Stimulated activated naive CD4-positive, alpha-beta T cell (primary cell): ENCODE results near the gene ZNF117.
"Not testable (repeated sequence)": the region's sequence is repeated elsewhere in the genome, so short reads cannot be mapped to it uniquely, and the experiment has no call there.

ENCODE experiments used
- DNase-seq, 6 experiments: peaks; one replicate each; lab custom pipeline; 2025; lab: John Stamatoyannopoulos, UW

Gene ZNF117

DNA sequence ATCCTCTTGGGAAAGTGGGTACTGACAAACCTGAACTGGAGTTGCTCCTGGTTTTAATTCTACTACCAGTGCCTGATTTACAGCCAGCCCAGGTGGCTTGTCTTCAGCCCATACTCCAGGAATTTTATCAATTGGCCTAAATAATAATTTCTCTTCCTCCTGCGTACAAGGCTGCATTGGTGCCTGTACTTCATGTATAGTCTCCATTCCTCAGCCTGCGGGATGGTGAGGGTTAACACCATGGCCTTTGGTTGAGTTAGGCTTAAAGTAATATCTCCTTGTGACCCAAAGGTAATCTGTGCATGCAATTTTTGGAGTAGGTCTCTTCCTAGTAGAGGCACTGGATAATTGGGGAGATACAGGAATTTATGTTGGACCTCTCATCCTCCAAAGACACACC is 5.5 kb upstream of the ZNF117 start:
- no peak for DNase-seq

DNA sequence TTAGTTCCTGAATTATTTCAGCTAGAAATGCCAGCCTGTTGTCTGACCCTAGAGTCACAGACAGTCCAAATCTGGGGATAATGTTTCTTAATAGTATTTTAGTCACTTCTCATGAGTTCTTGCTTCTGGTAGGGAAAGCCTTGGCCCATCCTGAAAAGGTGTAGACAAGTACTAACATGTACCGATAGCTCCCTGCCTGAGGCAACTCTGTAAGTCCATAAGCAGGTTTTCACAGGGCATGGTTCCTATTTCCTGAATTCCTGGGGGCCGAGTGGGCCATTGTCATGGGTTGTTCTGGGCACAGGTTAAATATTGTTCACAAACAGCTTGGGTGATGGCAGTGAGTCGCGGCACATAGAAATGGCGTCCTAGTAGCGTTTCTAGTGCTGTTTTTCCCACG is 3.1 kb upstream of the ZNF117 start:
- no peak for DNase-seq

DNA sequence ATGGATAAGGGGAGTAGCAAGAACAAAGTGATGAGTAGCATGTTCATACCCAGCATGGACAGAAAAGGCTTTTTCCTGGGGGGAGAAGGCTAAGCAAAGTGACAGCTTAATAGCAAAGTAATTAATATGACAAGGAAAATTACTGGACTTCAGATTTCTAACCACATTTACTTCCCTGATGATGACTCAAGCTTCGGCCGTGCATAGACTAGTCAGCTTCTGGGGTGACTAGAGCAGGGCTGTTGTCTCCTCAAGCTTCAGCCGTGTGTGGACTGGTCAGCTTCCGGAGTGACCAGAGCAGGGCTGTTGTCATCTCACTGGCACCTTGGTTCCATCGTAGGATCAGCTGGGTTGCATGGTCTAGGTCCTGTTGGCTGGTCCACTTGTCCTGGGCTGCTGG is 2.1 kb upstream of the ZNF117 start:
- no peak for DNase-seq

DNA sequence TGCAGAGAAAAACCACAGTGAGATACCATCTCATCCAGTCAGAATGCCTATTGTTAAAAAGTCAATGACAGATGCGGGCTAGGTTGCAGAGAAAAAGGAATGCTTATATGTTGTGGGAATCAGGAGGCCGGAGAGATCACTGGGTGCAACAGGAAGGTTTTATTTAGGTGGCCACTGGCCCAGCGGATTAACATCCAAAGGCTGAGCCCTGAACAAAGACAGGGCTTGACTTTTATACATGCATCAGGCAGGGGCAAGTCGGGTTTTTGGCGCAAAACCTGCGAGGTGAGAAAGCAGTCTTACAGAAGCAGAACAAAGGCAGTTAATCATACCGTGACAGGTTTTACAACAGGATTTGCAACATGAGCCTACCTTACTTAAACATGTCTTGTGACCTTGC is 620 bp downstream of the ZNF117 start:
- DNase-seq: no peak

DNA sequence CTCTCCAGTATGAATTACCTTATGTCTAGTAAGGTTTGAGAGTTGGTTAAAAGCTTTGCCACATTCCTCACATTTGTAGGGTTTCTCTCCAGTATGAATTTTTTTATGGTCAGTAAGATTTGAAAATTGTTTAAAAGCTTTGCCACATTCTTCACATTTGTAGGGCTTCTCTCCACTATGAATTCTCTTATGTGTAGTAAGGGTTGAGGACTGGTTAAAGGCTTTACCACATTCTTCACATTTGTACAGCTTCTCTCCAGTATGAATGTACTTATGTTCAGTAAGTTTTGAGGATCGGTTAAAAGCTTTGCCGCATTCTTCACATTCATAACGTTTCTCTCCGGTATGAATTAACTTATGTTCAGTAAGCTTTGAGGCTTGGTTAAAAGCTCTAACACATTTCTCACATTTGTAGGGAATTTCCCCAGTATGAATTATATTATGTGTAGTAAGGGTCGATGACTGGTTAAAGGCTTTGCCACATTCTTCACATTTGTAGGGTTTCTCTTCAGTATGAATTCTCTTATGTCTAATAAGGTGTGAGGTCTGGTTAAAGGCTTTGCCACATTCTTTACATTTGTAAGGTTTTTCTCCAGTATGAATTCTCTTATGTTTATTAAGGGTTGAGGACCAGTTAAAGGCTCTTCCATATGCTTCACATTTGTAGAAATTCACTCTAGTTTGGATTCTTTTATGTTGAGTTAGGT is 12.2 kb downstream of the ZNF117 start:
- no peak for DNase-seq

DNA sequence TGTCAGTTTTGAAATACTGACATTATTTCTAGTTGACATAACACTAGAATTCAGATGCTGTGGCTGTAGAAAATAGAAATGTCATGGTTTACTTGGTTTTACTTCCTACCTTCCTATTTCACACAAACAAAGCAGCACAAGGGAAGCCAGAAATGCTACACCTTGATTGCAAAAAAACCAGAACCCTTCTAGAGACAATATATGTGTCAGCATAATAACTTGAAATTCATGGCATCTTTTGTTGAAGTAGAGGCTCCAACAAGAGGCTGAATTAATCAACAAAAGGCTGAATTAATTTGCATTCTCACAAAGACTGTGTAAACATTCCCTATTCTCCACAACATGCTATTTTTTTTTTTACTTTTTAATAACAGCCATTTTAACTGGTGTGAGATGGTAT is 25.2 kb downstream of the ZNF117 start:
- no peak for DNase-seq

DNA sequence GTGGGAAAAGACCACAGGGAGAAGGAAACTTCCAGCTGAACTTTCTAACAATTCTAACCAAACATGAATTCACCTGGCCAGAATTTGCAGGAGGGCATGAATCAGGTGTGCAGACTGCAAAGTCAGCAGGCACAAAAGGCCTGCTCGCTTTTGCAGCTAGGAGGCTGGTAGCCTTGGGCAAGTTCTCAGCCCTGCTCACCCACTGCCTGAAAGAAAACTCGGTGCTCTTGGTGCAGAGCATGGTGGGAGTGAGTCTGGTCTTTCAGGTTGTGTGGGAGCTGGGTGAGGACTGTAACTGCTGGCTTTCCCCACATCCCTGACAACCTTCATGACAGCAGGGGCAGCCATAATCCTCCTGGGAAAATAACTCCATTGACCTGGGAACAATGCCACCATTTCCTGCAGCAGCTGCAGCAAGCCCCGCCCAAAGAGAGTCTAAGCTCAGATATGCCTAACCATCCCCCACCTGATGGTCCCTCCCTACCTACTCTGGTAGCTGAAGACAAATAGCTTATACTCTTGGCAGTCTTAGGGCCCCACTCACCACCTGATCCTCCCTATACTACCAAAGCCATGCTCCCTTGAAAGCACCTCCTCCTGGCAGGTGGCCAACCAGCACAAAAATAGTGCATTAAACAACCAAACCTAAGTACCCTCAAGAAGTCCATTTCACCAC is 31.6 kb downstream of the ZNF117 start:
- DNase-seq: no peak

DNA sequence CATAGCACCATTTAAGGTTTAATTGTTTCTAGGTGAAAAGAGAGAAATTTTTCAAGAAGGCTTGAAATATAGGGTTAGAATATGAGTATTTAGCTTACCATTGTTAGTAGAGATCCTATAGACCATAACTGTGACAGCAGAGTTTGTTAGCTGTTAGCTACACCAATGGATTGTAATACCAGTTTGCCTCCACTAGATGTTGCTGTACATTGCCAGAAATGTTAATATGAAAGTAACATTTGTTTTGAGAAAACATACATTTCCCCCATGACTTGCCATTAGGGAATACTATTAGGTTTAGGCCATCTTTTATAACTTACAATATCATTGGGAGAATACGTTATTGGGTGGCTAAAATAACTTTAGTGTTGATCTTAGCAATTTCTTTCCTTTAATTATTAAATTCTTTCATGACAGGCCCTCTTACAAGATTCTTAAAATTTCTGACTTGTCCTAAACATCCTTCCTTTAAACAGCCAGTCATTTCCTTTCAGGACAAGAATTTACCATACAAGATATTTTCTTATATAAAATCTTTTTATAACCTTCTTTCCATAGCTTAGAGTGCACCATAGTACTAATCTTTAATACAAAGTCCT is 39.5 kb downstream of the ZNF117 start:
- peak in 3 of 6 experiments; percentile 18 to 47 (median 31) for DNase-seq

DNA sequence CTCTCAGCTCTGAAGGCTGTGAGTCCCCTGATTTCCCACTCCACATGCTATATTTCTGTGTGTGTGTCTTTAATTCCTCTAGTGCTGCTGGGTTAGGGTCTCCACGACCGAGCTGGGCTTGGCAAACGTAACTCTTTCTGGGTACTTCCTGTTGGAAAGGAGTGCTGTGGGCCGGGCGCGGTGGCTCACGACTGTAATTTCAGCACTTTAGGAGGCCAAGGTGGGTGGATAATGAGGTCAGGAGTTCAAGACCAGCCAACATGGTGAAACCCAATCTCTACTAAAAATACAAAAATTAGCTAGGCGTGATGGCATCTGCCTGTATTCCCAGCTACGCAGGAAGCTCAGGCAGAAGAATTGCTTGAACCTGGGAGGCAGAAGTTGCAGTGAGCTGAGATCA is 40.2 kb downstream of the ZNF117 start:
- not testable (repeated sequence) for DNase-seq

DNA sequence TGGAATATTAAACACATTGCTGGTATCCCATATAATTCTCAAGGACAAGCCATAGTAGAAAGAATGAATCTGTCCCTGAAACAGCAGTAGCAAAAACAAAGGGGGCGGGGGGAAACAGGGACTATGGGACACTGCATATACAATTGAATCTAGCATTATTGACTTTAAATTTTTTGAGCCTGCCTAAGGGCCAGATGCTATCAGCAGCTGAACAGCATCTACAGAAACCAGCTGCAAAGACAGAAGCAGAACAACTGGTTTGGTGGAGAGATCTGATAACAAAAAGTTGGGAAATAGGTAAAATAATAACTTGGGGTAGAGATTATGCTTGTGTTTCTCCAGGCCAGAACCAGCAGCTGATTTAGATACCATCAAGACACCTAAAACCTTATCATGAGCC is 42.1 kb downstream of the ZNF117 start:
- DNase-seq: not testable (repeated sequence)

DNA sequence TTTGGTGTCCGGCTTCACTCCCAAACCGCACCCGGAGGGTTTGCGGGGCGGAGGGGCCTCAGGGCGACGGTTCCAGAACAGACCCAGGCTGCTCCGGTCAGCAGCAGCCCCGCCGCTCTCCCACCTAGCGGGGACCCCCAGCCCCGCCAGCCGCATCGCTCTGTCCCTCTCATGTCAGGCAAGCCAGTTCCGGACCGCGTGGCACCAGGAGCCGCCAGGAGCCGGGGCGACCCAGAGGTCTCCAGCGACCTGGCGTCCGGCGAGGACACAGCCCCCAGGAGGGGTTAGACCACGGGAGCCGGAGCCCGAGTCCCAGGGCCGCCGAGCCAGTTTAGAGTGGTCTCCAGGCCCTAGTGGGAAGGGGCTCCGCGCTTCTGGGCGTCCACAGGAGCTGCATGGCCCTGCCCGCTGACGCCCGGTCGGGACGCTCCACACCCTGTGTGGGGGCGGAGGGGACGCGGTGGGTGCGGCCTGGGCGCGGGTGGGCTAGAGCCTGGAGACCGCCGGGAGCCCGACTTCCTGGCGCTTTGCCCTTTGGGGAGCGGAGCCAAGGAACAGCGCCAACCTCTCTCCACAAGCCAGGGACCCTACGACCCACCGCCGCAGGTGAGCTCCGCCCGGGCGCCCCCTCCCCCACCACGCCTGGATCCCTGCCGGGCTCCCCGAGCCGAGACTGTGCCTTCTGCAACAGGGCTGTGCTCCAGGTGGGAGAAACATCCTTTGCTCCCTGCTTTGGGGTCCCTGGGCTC is 43.4 kb downstream of the ZNF117 start:
- DNase-seq: no peak

DNA sequence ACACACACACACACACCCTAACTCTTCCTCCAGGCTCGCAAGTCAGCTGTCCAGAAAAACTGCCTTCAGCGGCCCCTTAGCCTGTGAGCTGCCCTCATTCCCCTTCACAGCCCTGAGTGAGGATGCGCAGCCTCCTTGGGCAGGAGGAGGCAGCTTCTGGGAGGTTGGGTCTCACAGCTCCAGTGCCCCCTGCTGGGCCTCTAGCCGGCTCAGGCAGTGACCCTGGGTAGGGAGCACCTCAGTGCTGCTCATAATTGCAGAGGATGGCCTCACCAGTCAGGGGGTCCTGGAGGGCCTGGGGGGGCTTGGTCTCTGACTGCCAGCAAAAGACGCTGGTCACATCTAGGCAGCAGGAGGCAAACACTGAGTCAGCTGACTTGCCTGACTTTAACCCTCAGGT is 44.1 kb downstream of the ZNF117 start:
- DNase-seq: peak in 1 of 6 experiments; percentile 3

DNA sequence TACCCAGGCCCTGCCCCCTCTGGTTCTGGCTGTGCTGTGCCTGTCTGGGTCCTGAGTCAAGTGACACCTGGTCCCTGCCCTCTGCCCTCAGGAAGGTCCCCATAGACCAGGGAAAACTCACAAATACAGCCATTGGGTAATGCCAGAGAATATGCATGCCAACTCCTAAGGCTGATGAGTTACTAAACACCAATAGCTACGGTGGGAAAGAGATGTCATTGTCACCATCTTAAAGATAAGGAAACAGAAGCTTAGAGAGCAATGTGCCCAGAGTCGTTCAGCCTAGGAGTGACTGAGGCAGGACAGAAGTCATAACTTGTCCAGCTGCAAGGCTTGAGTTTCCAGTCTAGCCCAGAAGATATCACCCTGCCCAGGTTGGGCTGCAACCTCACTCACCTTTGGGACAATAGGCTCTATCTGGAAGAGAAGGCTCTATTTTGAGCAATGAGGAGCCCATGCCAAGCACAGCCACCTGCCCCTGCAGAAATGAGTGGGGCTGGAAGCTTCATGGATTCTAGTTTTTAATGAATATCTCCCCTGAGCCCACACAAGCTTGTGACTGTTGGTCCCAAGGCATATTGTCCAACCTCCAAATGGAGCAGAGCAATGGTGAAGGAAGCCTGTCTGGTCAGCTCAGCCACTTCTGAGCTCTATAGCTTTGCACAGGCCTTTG is 45.2 kb downstream of the ZNF117 start:
- no peak for DNase-seq

DNA sequence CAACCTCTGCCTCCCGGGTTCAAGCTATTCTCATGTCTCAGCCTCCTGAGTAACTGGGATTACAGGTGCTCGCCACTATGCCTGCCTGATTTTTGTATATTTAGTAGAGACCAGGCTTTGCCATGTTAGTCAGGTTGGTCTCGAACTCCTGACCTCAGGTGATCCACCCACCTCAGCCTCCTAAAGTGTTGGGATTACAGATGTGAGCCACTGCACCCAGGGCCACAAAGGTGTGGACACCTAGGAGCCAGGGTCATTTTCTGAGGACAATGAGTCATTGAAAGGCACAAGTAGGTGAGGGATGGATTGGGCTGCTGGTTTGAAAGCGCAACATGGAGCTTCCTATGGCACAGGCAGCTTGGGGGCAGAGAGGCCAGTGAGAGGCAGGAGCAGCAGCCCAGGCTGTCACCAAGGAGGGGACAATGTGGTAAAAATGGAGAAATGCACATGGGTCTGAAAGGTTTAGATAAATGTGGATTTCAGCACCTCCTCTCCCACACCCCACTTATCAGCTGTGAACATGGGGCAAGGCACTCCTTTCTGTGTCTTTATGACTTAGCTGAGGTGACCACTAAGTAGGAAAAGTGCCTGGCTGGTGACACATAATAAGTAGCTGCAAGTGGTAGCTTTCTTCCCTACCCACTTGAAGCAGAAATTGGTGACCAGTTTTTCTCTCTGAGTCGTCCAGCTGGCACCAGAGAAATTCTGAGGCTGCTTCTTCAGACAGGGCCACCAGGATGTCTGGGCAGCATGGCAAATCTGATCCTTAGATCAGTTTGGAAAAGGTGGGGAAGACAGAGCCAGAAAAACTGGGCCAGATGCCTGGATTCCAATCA is 46.0 kb downstream of the ZNF117 start:
- DNase-seq: not testable (repeated sequence)

DNA sequence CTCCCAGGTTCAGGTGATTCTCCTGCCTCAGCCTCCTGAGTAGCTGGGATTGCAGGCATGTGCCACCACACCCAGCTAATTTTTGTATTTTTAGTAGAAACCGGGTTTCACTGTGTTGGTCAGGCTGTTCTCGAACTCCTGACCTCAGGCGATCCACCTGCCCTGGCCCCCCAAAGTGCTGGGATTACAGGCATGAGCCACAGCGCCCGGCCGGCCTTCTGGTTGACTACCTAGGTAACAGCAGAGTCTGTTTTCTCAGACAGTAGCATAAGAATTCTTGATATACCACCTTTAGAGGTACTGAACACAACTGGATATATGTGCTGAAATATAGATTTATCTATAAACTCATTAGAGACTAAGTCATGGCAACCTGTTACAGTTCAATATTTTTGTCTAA is 50.8 kb downstream of the ZNF117 start:
- DNase-seq: not testable (repeated sequence)

DNA sequence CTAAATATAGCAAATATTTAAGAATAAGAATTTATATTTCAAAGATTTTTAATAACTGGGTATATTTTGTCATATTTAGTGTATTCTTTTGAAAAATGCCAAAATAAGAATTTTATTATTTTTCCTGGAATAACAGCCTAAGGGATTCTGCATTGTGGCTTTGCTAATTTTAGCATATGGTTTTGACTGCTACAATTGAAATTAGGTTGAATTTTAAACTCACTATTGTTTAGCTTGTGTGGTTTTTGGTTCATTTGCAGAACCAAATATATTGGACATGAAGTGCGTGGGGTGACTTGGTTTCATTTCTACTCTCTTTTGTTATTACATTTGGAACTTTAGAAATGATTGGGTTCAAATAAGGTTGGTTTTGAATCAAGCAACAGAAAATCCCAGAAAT is 52.3 kb downstream of the ZNF117 start:
- DNase-seq: no peak

DNA sequence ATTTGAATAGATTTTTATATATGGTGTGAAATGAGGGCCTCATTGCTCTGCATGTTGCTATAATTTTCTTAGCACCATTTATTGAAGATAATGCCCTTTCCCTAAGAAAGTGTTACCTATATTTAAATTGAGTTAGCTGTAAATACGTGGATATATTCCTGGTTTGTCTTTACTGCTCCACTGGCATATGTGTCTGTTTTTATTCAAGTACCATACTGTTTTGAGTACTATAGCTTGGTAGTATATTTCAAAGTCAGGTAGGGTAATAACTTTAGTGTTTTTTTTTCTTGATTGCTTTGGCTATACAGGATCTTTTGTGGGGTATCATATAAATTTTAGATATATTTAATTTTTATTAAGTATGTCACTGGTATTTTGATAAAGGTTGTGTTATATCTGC is 56.4 kb downstream of the ZNF117 start:
- no peak for DNase-seq

DNA sequence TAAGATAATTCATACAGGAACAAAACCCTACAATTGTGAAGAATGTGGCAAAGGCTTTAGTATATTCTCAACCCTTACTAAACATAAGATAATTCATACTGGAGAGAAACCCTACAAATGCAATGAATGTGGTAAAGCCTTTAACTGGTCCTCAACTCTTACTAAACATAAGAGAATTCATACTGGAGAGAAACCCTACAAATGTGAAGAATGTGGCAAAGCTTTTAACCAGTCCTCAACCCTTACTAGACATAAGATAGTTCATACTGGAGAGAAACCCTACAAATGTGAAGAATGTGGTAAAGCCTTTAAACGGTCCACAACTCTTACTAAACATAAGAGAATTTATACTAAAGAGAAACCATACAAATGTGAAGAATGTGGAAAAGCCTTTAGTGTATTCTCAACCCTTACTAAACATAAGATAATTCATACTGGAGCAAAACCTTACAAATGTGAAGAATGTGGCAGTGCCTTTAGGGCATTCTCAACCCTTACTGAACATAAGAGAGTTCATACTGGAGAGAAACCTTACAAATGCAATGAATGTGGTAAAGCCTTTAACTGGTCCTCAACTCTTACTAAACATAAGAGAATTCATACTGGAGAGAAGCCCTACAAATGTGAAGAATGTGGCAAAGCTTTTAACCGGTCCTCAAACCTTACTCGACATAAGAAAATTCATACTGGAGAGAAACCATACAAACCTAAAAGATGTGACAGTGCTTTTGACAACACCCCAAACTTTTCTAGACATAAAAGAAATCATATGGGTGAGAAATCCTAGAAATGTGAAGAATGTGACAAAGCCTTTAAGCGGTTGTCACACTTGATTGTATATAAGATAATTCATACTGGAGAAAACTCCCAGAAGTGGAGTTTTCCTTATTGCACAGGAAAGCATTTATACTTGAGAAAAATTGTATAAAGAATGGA is 62.3 kb downstream of the ZNF117 start:
- not testable (repeated sequence) for DNase-seq
